GM18526 (cell line): ENCODE results near the gene USP47.

Source experiments
- POLR2A ChIP-seq: IDR thresholded peaks from 3 replicates; pipeline ENCODE4 v1.6.1; 2011; ENCODE audit not compliant: insufficient read length; ENCODE audit errors: extremely low read depth

USP47 gene

GRCh38 chr11:11963067-11963466 lies 121.3 kb downstream of the USP47 start:
- TF ChIP-seq POLR2A: no peak

- no peak for TF ChIP-seq POLR2A
Observed at GRCh38 chr11:11963842-11964773, 122.3 kb downstream of the USP47 start.

GRCh38 chr11:11964774-11965150 lies 123.0 kb downstream of the USP47 start:
- no peak for TF ChIP-seq POLR2A

- TF ChIP-seq POLR2A: no peak
Observed at GRCh38 chr11:11965192-11965591, 123.4 kb downstream of the USP47 start.

- no peak for TF ChIP-seq POLR2A
Observed at GRCh38 chr11:11965656-11966353, 124.0 kb downstream of the USP47 start.

- no peak for TF ChIP-seq POLR2A
Observed at GRCh38 chr11:11966354-11966741, 124.6 kb downstream of the USP47 start.

GRCh38 chr11:11966826-11967668 lies 125.3 kb downstream of the USP47 start:
- TF ChIP-seq POLR2A: no peak

- no peak for TF ChIP-seq POLR2A
Observed at GRCh38 chr11:11967669-11968510, 126.1 kb downstream of the USP47 start.

GRCh38 chr11:11968511-11969280 lies 126.9 kb downstream of the USP47 start:
- no peak for TF ChIP-seq POLR2A

- no peak for TF ChIP-seq POLR2A
Observed at GRCh38 chr11:11969380-11970215, 127.8 kb downstream of the USP47 start.

GRCh38 chr11:11970556-11970955 lies 128.8 kb downstream of the USP47 start:
- TF ChIP-seq POLR2A: no peak

GRCh38 chr11:11971906-11972547 lies 130.3 kb downstream of the USP47 start:
- TF ChIP-seq POLR2A: no peak

- no peak for TF ChIP-seq POLR2A
Observed at GRCh38 chr11:11972730-11973341, 131.1 kb downstream of the USP47 start.
